Breast epithelium (tissue), 3 donors: Measurements from ENCODE around the gene ATF5.

Source experiments
- CTCF ChIP-seq, 3 donors: fragments of 450-650 bp; IDR thresholded peaks; one replicate each; pipeline ENCODE4 v1.5.1; 2016 to 2017; ENCODE audit warnings: antibody characterized with exemption in 3 of 3, mild to moderate bottlenecking in 3 of 3, moderate library complexity in 3 of 3
- POLR2A ChIP-seq: fragments of 450-650 bp; IDR thresholded peaks from one replicate; pipeline ENCODE4 v1.6.1; 2016; ENCODE audit warnings: antibody characterized with exemption, mild to moderate bottlenecking, moderate library complexity

GRCh38 chr19:49912965-49913685 lies 15.9 kb upstream of the ATF5 start:
- TF ChIP-seq CTCF (IDR thresholded peaks at IDR 0.05) (no peak), POLR2A (no peak)
